Testis (tissue), 2 donors: ENCODE data around the gene OSBP.

Experiments
- CTCF ChIP-seq, 3 experiments: fragments of 450-650 bp in 2 of 3; fragments of 200-600 bp in 1 of 3; sonication (generic) in 1 of 3; IDR thresholded peaks; one replicate each; pipeline ENCODE4 v1.5.1; 2016 to 2019; ENCODE audit warnings: antibody characterized with exemption in 3 of 3, mild to moderate bottlenecking in 2 of 3, moderate library complexity in 1 of 3
- POLR2A ChIP-seq: fragments of 450-650 bp; IDR thresholded peaks from one replicate; pipeline ENCODE4 v1.6.1; 2017; ENCODE audit warnings: antibody characterized with exemption, mild to moderate bottlenecking, moderate library complexity

GRCh38 chr11:59574467-59574866 lies 41.1 kb downstream of the OSBP start:
- TF ChIP-seq POLR2A: no peak
- TF ChIP-seq CTCF (IDR thresholded peaks at IDR 0.05): no peak
